ENCODE results near the gene FBLN2. TPM values are rescaled to one million over a fixed set of nuclear protein-coding genes. Genes with fewer than 3 reads are reported as not detected.

FBLN2 gene
- polyA plus RNA-seq, 2 of the 4 experiments (the other 2 are of a cell fraction): 1.1 to 2.7 TPM

DNA sequence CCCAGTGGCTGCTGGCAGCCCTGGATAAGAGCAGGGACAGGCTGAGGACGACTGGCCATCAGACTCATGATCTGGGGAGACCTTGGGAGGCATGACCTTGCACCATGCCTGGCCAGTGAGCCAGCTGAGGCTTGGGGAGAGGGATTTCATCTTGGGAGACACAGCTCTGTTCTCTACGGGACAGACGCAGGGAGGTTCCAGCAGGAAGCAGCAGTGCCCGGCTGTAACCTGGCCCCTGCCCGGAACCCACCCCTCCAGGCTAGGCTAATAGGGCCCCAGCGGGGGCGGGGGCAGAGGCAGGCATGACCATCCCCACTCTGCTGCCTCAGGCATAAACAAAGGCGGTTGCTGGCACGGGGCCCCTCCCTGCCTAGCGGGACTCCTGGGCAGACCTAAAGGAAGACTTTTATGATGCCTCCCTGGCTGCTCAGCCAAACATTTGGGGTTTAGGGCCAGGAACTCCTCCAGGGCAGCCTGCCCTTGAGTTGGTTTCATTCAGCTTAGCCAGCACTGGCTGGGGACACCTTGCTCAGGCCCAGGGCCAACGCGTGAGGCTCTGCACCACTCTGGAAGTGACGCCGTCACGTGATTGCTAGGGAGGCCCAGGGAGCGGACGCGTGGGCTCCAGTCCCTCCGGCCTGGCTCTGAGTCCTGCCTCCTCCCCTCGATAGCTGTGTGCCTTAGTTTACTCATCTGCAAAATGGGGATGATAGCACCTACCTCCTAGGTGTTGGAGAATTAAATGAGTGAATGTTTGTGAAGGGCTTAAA lies 41.2 kb upstream of the FBLN2 start:
- TF ChIP-seq EHF (CRISPR knock-in tag; IDR thresholded peaks at IDR 0.05) (no peak), FOSB (CRISPR knock-in tag; IDR thresholded peaks at IDR 0.05) (no peak), PHF8 (IDR thresholded peaks at IDR 0.05; ENCODE audit: borderline replicate concordance, low read depth) (no peak), HOXA7 (CRISPR knock-in tag; IDR thresholded peaks at IDR 0.05) (no peak), FOXS1 (CRISPR knock-in tag; IDR thresholded peaks at IDR 0.05) (no peak), MAFK (IDR thresholded peaks at IDR 0.05; ENCODE audit: partially characterized antibody) (no peak), HEYL (CRISPR knock-in tag; IDR thresholded peaks at IDR 0.05) (no peak), CHD2 (IDR thresholded peaks at IDR 0.05; ENCODE audit: low read length, partially characterized antibody) (no peak)
- TF ChIP-seq, protein P1, sequence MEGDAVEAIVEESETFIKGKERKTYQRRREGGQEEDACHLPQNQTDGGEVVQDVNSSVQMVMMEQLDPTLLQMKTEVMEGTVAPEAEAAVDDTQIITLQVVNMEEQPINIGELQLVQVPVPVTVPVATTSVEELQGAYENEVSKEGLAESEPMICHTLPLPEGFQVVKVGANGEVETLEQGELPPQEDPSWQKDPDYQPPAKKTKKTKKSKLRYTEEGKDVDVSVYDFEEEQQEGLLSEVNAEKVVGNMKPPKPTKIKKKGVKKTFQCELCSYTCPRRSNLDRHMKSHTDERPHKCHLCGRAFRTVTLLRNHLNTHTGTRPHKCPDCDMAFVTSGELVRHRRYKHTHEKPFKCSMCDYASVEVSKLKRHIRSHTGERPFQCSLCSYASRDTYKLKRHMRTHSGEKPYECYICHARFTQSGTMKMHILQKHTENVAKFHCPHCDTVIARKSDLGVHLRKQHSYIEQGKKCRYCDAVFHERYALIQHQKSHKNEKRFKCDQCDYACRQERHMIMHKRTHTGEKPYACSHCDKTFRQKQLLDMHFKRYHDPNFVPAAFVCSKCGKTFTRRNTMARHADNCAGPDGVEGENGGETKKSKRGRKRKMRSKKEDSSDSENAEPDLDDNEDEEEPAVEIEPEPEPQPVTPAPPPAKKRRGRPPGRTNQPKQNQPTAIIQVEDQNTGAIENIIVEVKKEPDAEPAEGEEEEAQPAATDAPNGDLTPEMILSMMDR (IDR thresholded peaks at IDR 0.05): no peak
- TF ChIP-seq, protein P2, sequence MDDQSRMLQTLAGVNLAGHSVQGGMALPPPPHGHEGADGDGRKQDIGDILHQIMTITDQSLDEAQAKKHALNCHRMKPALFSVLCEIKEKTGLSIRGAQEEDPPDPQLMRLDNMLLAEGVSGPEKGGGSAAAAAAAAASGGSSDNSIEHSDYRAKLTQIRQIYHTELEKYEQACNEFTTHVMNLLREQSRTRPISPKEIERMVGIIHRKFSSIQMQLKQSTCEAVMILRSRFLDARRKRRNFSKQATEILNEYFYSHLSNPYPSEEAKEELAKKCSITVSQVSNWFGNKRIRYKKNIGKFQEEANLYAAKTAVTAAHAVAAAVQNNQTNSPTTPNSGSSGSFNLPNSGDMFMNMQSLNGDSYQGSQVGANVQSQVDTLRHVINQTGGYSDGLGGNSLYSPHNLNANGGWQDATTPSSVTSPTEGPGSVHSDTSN (IDR thresholded peaks at IDR 0.05): no peak
- TF ChIP-seq, protein P3, sequence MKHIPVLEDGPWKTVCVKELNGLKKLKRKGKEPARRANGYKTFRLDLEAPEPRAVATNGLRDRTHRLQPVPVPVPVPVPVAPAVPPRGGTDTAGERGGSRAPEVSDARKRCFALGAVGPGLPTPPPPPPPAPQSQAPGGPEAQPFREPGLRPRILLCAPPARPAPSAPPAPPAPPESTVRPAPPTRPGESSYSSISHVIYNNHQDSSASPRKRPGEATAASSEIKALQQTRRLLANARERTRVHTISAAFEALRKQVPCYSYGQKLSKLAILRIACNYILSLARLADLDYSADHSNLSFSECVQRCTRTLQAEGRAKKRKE (CRISPR knock-in tag; IDR thresholded peaks at IDR 0.05; ENCODE audit: low read depth): no peak
- TF ChIP-seq, protein P4, sequence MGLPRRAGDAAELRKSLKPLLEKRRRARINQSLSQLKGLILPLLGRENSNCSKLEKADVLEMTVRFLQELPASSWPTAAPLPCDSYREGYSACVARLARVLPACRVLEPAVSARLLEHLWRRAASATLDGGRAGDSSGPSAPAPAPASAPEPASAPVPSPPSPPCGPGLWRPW (IDR thresholded peaks at IDR 0.05): no peak
- DNase-seq (ENCODE audit: low read depth in 1 of 2, low spot score in 1 of 2) (no peak), ATAC-seq (peak in 1 of 2 experiments; percentile 22; a peak in 2 of 6 replicates), FAIRE-seq (no peak)
- Histone ChIP-seq H3K9me3 (no peaks in the 10 kb centered on the region), H3K4me1 (peaks cover 6% of the 10 kb centered on the region; the same call in 1 of the 3 replicates), H3K27ac (0 out of 6 replicates have a peak overlapping the region, but pooled peaks of 1 of the 2 experiments have one; percentile 21), H3K4me3 (no peak overlapping the region), H3K4me2 (no peak overlapping the region)
- CTCF ChIA-PET: interaction anchor here (0.8 to 14.0 kb wide), 6 partner anchors 9 to 150 kb away, joined by 3 to 98 read pairs (median 4); no protein-coding TSS in a partner anchor
- 79% methylated on average over 18 of the region's 20 CpGs for WGBS (ENCODE audit: missing lambda C conversion rate)
- POLR2A ChIA-PET: no interaction called here

DNA sequence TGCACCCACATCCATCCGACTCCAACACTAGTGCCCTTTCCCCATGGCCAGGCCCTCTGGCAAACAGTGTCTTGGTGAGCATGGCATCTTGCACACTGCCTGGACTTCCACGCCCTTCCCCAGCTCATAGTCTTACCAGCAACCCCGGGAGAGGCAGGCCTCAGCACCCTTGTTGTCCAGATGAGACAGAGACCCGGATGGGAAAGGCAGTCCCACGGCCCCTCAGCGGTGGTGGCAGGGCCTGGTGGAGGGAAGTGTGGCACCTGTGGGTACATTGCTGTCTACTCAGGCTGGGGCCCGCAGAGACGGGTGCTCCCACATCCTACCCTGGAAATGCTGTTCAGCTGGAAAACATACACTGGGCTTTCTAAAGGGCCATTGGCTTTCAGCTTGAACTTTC lies 40.4 kb upstream of the FBLN2 start:
- CTCF ChIA-PET: interaction anchor here (0.8 to 14.0 kb wide), 4 partner anchors 10 to 149 kb away, joined by 3 to 98 read pairs (median 42); no protein-coding TSS in a partner anchor
- ATAC-seq: no peak
- FAIRE-seq: no peak
- H3K4me3 ChIP-seq: no peak overlapping the region
- H3K9me3 ChIP-seq: no peaks in the 10 kb centered on the region
- WGBS (ENCODE audit: missing lambda C conversion rate): 92% methylated on average over 8 of the region's 8 CpGs
- peaks cover 6% of the 10 kb centered on the region; the same call in 1 of the 3 replicates for H3K4me1 ChIP-seq
- DNase-seq (ENCODE audit: low read depth in 1 of 2, low spot score in 1 of 2): no peak
- no peak overlapping the region for H3K27ac ChIP-seq
- TF ChIP-seq KDM5A (IDR thresholded peaks at IDR 0.05): no peak
- TF ChIP-seq, protein P5, sequence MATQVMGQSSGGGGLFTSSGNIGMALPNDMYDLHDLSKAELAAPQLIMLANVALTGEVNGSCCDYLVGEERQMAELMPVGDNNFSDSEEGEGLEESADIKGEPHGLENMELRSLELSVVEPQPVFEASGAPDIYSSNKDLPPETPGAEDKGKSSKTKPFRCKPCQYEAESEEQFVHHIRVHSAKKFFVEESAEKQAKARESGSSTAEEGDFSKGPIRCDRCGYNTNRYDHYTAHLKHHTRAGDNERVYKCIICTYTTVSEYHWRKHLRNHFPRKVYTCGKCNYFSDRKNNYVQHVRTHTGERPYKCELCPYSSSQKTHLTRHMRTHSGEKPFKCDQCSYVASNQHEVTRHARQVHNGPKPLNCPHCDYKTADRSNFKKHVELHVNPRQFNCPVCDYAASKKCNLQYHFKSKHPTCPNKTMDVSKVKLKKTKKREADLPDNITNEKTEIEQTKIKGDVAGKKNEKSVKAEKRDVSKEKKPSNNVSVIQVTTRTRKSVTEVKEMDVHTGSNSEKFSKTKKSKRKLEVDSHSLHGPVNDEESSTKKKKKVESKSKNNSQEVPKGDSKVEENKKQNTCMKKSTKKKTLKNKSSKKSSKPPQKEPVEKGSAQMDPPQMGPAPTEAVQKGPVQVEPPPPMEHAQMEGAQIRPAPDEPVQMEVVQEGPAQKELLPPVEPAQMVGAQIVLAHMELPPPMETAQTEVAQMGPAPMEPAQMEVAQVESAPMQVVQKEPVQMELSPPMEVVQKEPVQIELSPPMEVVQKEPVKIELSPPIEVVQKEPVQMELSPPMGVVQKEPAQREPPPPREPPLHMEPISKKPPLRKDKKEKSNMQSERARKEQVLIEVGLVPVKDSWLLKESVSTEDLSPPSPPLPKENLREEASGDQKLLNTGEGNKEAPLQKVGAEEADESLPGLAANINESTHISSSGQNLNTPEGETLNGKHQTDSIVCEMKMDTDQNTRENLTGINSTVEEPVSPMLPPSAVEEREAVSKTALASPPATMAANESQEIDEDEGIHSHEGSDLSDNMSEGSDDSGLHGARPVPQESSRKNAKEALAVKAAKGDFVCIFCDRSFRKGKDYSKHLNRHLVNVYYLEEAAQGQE (IDR thresholded peaks at IDR 0.05): no peak
- TF ChIP-seq, protein P3 (CRISPR knock-in tag; IDR thresholded peaks at IDR 0.05; ENCODE audit: low read depth): no peak
- H3K4me2 ChIP-seq: no peak overlapping the region
- POLR2A ChIA-PET: no interaction called here

All from A549 (cell line).